Hepatocyte (in vitro differentiated cells): ENCODE results near the gene UGT1A4.

Experiments
- EZH2 ChIP-seq: fragments of 200-600 bp; sonication (generic); IDR thresholded peaks from 2 replicates; pipeline ENCODE4 v1.6.1; 2016; ENCODE audit warnings: antibody characterized with exemption, mild to moderate bottlenecking, borderline replicate concordance
- TF ChIP-seq, protein P1 (sequence below): fragments of 200-600 bp; sonication (generic); IDR thresholded peaks from 2 replicates; pipeline ENCODE4 v1.5.1; 2016; ENCODE audit warnings: antibody characterized with exemption, mild to moderate bottlenecking; ENCODE audit not compliant: poor library complexity

DNA sequence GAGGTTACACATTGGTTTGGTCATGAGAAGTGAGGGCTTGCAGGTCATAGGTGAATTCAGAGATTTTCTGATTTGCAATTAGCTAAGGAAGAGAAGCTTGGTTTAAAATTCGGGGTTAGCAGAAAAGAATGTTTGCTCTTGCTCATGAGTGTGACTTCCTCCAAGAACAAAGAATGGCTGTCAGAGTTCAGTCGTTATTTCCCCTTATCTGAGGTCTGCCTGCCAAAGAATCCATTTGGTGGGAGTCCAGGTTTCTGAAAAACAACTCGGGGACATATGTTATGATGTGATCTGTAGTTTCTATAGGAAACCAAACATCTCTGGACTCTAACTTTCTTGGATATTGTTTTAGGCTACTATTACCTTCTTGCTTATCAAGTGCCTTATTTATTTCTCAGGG is 29.0 kb upstream of the UGT1A4 start:
- TF ChIP-seq, protein P1, sequence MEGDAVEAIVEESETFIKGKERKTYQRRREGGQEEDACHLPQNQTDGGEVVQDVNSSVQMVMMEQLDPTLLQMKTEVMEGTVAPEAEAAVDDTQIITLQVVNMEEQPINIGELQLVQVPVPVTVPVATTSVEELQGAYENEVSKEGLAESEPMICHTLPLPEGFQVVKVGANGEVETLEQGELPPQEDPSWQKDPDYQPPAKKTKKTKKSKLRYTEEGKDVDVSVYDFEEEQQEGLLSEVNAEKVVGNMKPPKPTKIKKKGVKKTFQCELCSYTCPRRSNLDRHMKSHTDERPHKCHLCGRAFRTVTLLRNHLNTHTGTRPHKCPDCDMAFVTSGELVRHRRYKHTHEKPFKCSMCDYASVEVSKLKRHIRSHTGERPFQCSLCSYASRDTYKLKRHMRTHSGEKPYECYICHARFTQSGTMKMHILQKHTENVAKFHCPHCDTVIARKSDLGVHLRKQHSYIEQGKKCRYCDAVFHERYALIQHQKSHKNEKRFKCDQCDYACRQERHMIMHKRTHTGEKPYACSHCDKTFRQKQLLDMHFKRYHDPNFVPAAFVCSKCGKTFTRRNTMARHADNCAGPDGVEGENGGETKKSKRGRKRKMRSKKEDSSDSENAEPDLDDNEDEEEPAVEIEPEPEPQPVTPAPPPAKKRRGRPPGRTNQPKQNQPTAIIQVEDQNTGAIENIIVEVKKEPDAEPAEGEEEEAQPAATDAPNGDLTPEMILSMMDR, result no peak
- TF ChIP-seq EZH2, result no peak
